ENCODE results near the gene C2orf72. TPM values are rescaled to one million over a fixed set of nuclear protein-coding genes. Genes with fewer than 3 reads are reported as not detected.

C2orf72 gene
- total RNA-seq, 2 donors from 2014 or later: 1.8 to 3.9 TPM

GRCh38 chr2:231052494-231053451, 15.4 kb downstream of the C2orf72 start:
- Mint-ChIP-seq H3K9me3 (no peaks in the 10 kb centered on the region), H3K36me3 (ENCODE audit: low read depth) (no peaks in the 10 kb centered on the region), H3K27ac (no peak overlapping the region), H3K4me3 (peak overlapping the region; percentile 63), H3K4me1 (peaks cover 14% of the 10 kb centered on the region), H3K27me3 (ENCODE audit: insufficient read depth) (peaks cover 49% of the 10 kb centered on the region)
- H3K4me3 ChIP-seq (ENCODE audit: low read length): peak overlapping the region; percentile 78
- DNase-seq: peak; percentile 94
- H3K36me3 ChIP-seq (ENCODE audit: control insufficient read depth, insufficient read depth, low read length): no peaks in the 10 kb centered on the region
- peak; percentile 98 for TF ChIP-seq CTCF (conservative IDR thresholded peaks at IDR 0.05)
- no peaks in the 10 kb centered on the region for H3K9me3 ChIP-seq (ENCODE audit: control insufficient read depth, low read length)
- H3K9ac ChIP-seq (ENCODE audit: extremely low read depth, low read length, poor library complexity, severe bottlenecking): no peak overlapping the region
- peaks cover 22% of the 10 kb centered on the region for H3K27me3 ChIP-seq (ENCODE audit: control insufficient read depth, insufficient read depth, low read length, poor library complexity, severe bottlenecking)
- peaks cover 13% of the 10 kb centered on the region for H3K4me1 ChIP-seq (ENCODE audit: control insufficient read depth, insufficient read depth, low read length)
- WGBS, 2 experiments (ENCODE audit: insufficient coverage in 1 of 2, insufficient read length in 1 of 2): 20 to 28% methylated on average over 37 to 62 of the region's 62 CpGs
- no peak overlapping the region for H3K27ac ChIP-seq (ENCODE audit: low read depth, low read length)

GRCh38 chr2:231053846-231054245, 16.5 kb downstream of the C2orf72 start:
- Histone ChIP-seq H3K27ac (ENCODE audit: low read depth, low read length) (no peak overlapping the region), H3K27me3 (ENCODE audit: control insufficient read depth, insufficient read depth, low read length, poor library complexity, severe bottlenecking) (peaks cover 22% of the 10 kb centered on the region), H3K4me1 (ENCODE audit: control insufficient read depth, insufficient read depth, low read length) (peaks cover 13% of the 10 kb centered on the region), H3K36me3 (ENCODE audit: control insufficient read depth, insufficient read depth, low read length) (peaks cover 3% of the 10 kb centered on the region), H3K9me3 (ENCODE audit: control insufficient read depth, low read length) (no peaks in the 10 kb centered on the region), H3K9ac (ENCODE audit: extremely low read depth, low read length, poor library complexity, severe bottlenecking) (no peak overlapping the region), H3K4me3 (ENCODE audit: low read length) (no peak overlapping the region)
- H3K27me3 Mint-ChIP-seq (ENCODE audit: insufficient read depth): peaks cover 45% of the 10 kb centered on the region
- no peak overlapping the region for H3K27ac Mint-ChIP-seq
- 85 to 89% methylated on average over 3 to 6 of the region's 6 CpGs for WGBS, 2 experiments (ENCODE audit: insufficient coverage in 1 of 2, insufficient read length in 1 of 2)
- no peaks in the 10 kb centered on the region for H3K9me3 Mint-ChIP-seq
- H3K36me3 Mint-ChIP-seq (ENCODE audit: low read depth): no peaks in the 10 kb centered on the region
- DNase-seq: no peak
- TF ChIP-seq CTCF (conservative IDR thresholded peaks at IDR 0.05): no peak
- no peak overlapping the region for H3K4me3 Mint-ChIP-seq
- peaks cover 25% of the 10 kb centered on the region for H3K4me1 Mint-ChIP-seq

- H3K4me1 Mint-ChIP-seq: peaks cover 21% of the 10 kb centered on the region
- Histone ChIP-seq H3K36me3 (ENCODE audit: control insufficient read depth, insufficient read depth, low read length) (peaks cover 27% of the 10 kb centered on the region), H3K27me3 (ENCODE audit: control insufficient read depth, insufficient read depth, low read length, poor library complexity, severe bottlenecking) (peaks cover 12% of the 10 kb centered on the region), H3K4me3 (ENCODE audit: low read length) (peak within 1 kb of the TSS; percentile 94), H3K9ac (ENCODE audit: extremely low read depth, low read length, poor library complexity, severe bottlenecking) (peak within 1 kb of the TSS; percentile 97), H3K27ac (ENCODE audit: low read depth, low read length) (peak within 1 kb of the TSS; percentile 99), H3K9me3 (ENCODE audit: control insufficient read depth, low read length) (no peaks in the 10 kb centered on the region), H3K4me1 (ENCODE audit: control insufficient read depth, insufficient read depth, low read length) (no peaks in the 10 kb centered on the region)
- H3K27me3 Mint-ChIP-seq (ENCODE audit: insufficient read depth): peaks cover 28% of the 10 kb centered on the region
- WGBS, 2 experiments (ENCODE audit: insufficient coverage in 1 of 2, insufficient read length in 1 of 2): 0 to 1% methylated on average over 46 to 73 of the region's 73 CpGs
- peak; percentile 94 for TF ChIP-seq CTCF (conservative IDR thresholded peaks at IDR 0.05)
- peaks cover 7% of the 10 kb centered on the region for H3K36me3 Mint-ChIP-seq (ENCODE audit: low read depth)
- peak within 1 kb of the TSS; percentile 100 for H3K27ac Mint-ChIP-seq
- H3K9me3 Mint-ChIP-seq: no peaks in the 10 kb centered on the region
- H3K4me3 Mint-ChIP-seq: peak within 1 kb of the TSS; percentile 82
- peak; percentile 97 for DNase-seq
Observed at GRCh38 chr2:231056453-231057416, 19.4 kb downstream of the C2orf72 start, which contains the start of gene PSMD1. PSMD1 (plus strand) TSS chr2:231056867; CDS start chr2:231057026, 159 bp downstream.

Measured in endodermal cell (in vitro differentiated cells).